ACHN (cell line): ENCODE data around the gene RARRES2.
A peak's percentile ranks its signal among the peaks of the same experiment; 100 is the strongest.

Experiments
- DNase-seq: peaks from one replicate; pipeline ENCODE4 v3.0.0-alpha.2; 2015
- in situ Hi-C: cut with HindIII; loops from 2 replicates; pipeline ENCODE4 v1.10.0; 2017; ENCODE audit warnings: low sequenced_read_pairs, low pct_ligation_motif_present, low pct_unique_long_range_greater_than_20kb

Gene RARRES2

GRCh38 chr7:150345012-150345411, 3.6 kb upstream of the RARRES2 start:
- no peak for DNase-seq
- in situ Hi-C loops = no loop called here

- no peak for DNase-seq
- in situ Hi-C loops = no loop called here
Observed at GRCh38 chr7:150344299-150344698, 2.9 kb upstream of the RARRES2 start.

- in situ Hi-C loops = no loop called here
- DNase-seq = no peak
Observed at GRCh38 chr7:150343225-150343624, 1.8 kb upstream of the RARRES2 start.

GRCh38 chr7:150342121-150342408, 636 bp upstream of the RARRES2 start:
- in situ Hi-C loops = no loop called here

GRCh38 chr7:150340875-150341262, 560 bp downstream of the RARRES2 start:
- DNase-seq = no peak
- in situ Hi-C loops = no loop called here

More at GRCh38 chr7:150342121-150342408, 636 bp upstream of the RARRES2 start:
- DNase-seq = no peak

GRCh38 chr7:150340024-150340749, 1.2 kb downstream of the RARRES2 start:
- DNase-seq = peak; percentile 74
- in situ Hi-C loops = no loop called here

- peak; percentile 92 for DNase-seq
- in situ Hi-C loops = no loop called here
Observed at GRCh38 chr7:150339409-150339809, 2.0 kb downstream of the RARRES2 start.

GRCh38 chr7:150338166-150338829, 3.1 kb downstream of the RARRES2 start:
- in situ Hi-C loops = no loop called here
- no peak for DNase-seq

GRCh38 chr7:150337659-150338081, 3.8 kb downstream of the RARRES2 start:
- DNase-seq = no peak
- in situ Hi-C loops = no loop called here

- no peak for DNase-seq
- in situ Hi-C loops = no loop called here
Observed at GRCh38 chr7:150337179-150337578, 4.2 kb downstream of the RARRES2 start.

- DNase-seq = no peak
- in situ Hi-C loops = no loop called here
Observed at GRCh38 chr7:150336746-150337145, 4.7 kb downstream of the RARRES2 start.

- DNase-seq = no peak
- in situ Hi-C loops = no loop called here
Observed at GRCh38 chr7:150335774-150336112, 5.7 kb downstream of the RARRES2 start.

GRCh38 chr7:150335108-150335773, 6.2 kb downstream of the RARRES2 start:
- DNase-seq = no peak
- in situ Hi-C loops = no loop called here

- no peak for DNase-seq
- in situ Hi-C loops = no loop called here
Observed at GRCh38 chr7:150334108-150334507, 7.3 kb downstream of the RARRES2 start.

- DNase-seq = no peak
- in situ Hi-C loops = no loop called here
Observed at GRCh38 chr7:150333659-150334058, 7.8 kb downstream of the RARRES2 start.

- no peak for DNase-seq
- in situ Hi-C loops = no loop called here
Observed at GRCh38 chr7:150332852-150333635, 8.4 kb downstream of the RARRES2 start.

- no peak for DNase-seq
- in situ Hi-C loops = no loop called here
Observed at GRCh38 chr7:150330211-150330885, 11.1 kb downstream of the RARRES2 start.

- DNase-seq = no peak
- in situ Hi-C loops = no loop called here
Observed at GRCh38 chr7:150329331-150330120, 11.9 kb downstream of the RARRES2 start.
